GM12878 (cell line): ENCODE results near the gene GPSM3. TPM values are rescaled to one million over a fixed set of nuclear protein-coding genes. Genes with fewer than 3 reads are reported as not detected.
"Not testable (repeated sequence)": the region's sequence is repeated elsewhere in the genome, so short reads cannot be mapped to it uniquely, and the experiment has no call there.

Experiments used
- ATAC-seq: fragments of 200-7000 bp; cut with Tn5 transposase; 3 replicates; pipeline ENCODE4 v1.9.1; 2020; ENCODE audit warnings: mild to moderate bottlenecking, moderate library complexity
- BruUV-seq: library from RNA; stranded (reverse); fragments of 400-500 nt; replicated peaks from 2 replicates; lab custom pipeline; 2021; lab: Mats Ljungman, UMichigan
- CTCF ChIA-PET: fragments of 300-600 bp; sonication (Branson Sonifier 250); formaldehyde crosslinking; extraction: SDS; loops from one replicate; lab custom pipeline; 2021; ENCODE audit warnings: inconsistent platforms; lab: Yijun Ruan, JAX
- POLR2A ChIA-PET: fragments of 350-600 bp; formaldehyde crosslinking; extraction: SDS; loops from one replicate; lab custom pipeline; 2021; ENCODE audit warnings: inconsistent platforms; lab: Charles Lee
- RAD21 ChIA-PET: fragments of 300-600 bp; sonication (Branson Sonifier 250); formaldehyde crosslinking; loops from one replicate; lab custom pipeline; 2023; ENCODE audit warnings: antibody characterized with exemption; ENCODE audit not compliant: unreplicated experiment; lab: Charles Lee
- SMC1A ChIA-PET: fragments of 300-600 bp; sonication (Branson Sonifier 250); formaldehyde crosslinking; loops from one replicate; lab custom pipeline; 2023; ENCODE audit not compliant: unreplicated experiment, uncharacterized antibody; lab: Charles Lee
- DNase-seq: peaks from one replicate; pipeline ENCODE4 v3.0.0-alpha.2; 2011; ENCODE audit warnings: low read depth, low spot score
- FAIRE-seq: peaks from 3 replicates; lab custom pipeline; 2011; peaks lifted over from hg19 to GRCh38; lab: Jason Lieb, UNC
- H2AFZ ChIP-seq: 2 replicates; pipeline ENCODE4 v1.6.0; 2011; ENCODE audit warnings: low read depth, low read length, control low read depth; ENCODE audit not compliant: control insufficient read depth
- H3K27ac ChIP-seq: 2 replicates; pipeline ENCODE4 v1.5.1; 2011; ENCODE audit warnings: control low read depth; ENCODE audit not compliant: control insufficient read depth, insufficient read depth
- H3K27me3 ChIP-seq, 2 experiments: replicated peaks in 1 of 2; 2 replicates each; pipeline versions ENCODE4 v1.6.0 to v1.6.1; 2011; ENCODE audit warnings: low read length in 1 of 2; ENCODE audit not compliant: control insufficient read depth in 2 of 2, insufficient read depth in 2 of 2
- H3K36me3 ChIP-seq, 2 experiments: 2 replicates each; pipeline ENCODE4 v1.5.1; 2011; ENCODE audit warnings: low read length in 1 of 2; ENCODE audit not compliant: control insufficient read depth in 2 of 2, insufficient read depth in 2 of 2
- H3K4me1 ChIP-seq: 2 replicates; pipeline ENCODE4 v1.6.1; 2011; ENCODE audit warnings: mild to moderate bottlenecking, low read length, moderate library complexity, mixed read lengths; ENCODE audit not compliant: control insufficient read depth, insufficient read depth
- H3K4me2 ChIP-seq: 2 replicates; pipeline ENCODE4 v1.6.0; 2011; ENCODE audit warnings: control low read depth; ENCODE audit not compliant: control insufficient read depth, insufficient read depth
- H3K4me3 ChIP-seq: fragments of 200-600 bp; sonication (generic); 2 replicates; pipeline ENCODE4 v1.5.1; 2016
- H3K79me2 ChIP-seq: 2 replicates; pipeline ENCODE4 v1.6.0; 2011; ENCODE audit warnings: low read length; ENCODE audit not compliant: control insufficient read depth, insufficient read depth
- H3K9ac ChIP-seq: 2 replicates; pipeline ENCODE4 v1.8.0; 2011; ENCODE audit warnings: low read length, control low read depth, mixed read lengths; ENCODE audit not compliant: control insufficient read depth, insufficient read depth
- H3K9me3 ChIP-seq: replicated peaks from 3 replicates; pipeline ENCODE4 v1.5.1; 2011; ENCODE audit warnings: mild to moderate bottlenecking, low read length; ENCODE audit not compliant: control insufficient read depth, insufficient read depth
- H4K20me1 ChIP-seq: 2 replicates; pipeline ENCODE4 v1.6.0; 2011; ENCODE audit not compliant: control insufficient read depth, insufficient read depth
- WGBS: methylation state at CpG from one replicate; pipeline ENCODE4 v1.1.6; 2016; ENCODE audit warnings: low lambda C conversion rate; ENCODE audit not compliant: insufficient replicate concordance, insufficient coverage; ENCODE audit errors: missing lambda C conversion rate; 5-methylcytosine and 5-hydroxymethylcytosine counted together
- in situ Hi-C: fragments of 300-500 bp; cut with MboI; formaldehyde crosslinking; loops from 9 replicates; pipeline ENCODE4 v1.14.3; 2018; ENCODE audit warnings: mixed read lengths
- intact Hi-C: fragments of 100-400 bp; cut with micrococcal nuclease; formaldehyde crosslinking; loops from one replicate; pipeline ENCODE4 v1.14.2; 2022; ENCODE audit not compliant: unreplicated experiment
- polyA plus RNA-seq, 11 experiments: library from polyadenylated mRNA; depleted of rRNA in 4 of 11; unstranded in 6 of 11; stranded (reverse) in 5 of 11; fragments of >200 nt; fragmentation: Nextera tagmentation in 4 of 11; fragmentation: Illumina TruSeq in 1 of 11; extraction: Ambion mirVana in 4 of 11; extraction: Trizol in 1 of 11; gene quantifications; 1 replicate in 1 of 11; 2 replicates in 10 of 11; pipeline versions ENCODE4 v1.2.1 to v1.2.3, GENCODE V29; 2011 to 2016; ENCODE audit warnings: inconsistent platforms in 2 of 11, missing spikeins in 2 of 11, low read depth in 1 of 11
- total RNA-seq, 4 experiments: library from RNA; depleted of rRNA in 3 of 4; stranded (reverse); fragments of >200 nt in 3 of 4; fragmentation: Illumina TruSeq in 1 of 4; extraction: Trizol in 1 of 4; gene quantifications; 2 replicates each; pipeline versions ENCODE4 v1.2.1 to v1.2.3, GENCODE V29; 2013 to 2021
- TF ChIP-seq, protein P1 (sequence below): fragments of 450-650 bp; formaldehyde crosslinking; IDR thresholded peaks from 2 replicates; pipeline ENCODE4 v1.5.0; 2022; ENCODE audit warnings: mild to moderate bottlenecking, missing genetic modification characterization

GPSM3 gene
- total and polyA plus RNA-seq, 10 of the 15 experiments (the other 5 are each of a cell fraction or from before 2014, with no cell fraction given), result 22.0 to 137 (median 113) TPM

DNA sequence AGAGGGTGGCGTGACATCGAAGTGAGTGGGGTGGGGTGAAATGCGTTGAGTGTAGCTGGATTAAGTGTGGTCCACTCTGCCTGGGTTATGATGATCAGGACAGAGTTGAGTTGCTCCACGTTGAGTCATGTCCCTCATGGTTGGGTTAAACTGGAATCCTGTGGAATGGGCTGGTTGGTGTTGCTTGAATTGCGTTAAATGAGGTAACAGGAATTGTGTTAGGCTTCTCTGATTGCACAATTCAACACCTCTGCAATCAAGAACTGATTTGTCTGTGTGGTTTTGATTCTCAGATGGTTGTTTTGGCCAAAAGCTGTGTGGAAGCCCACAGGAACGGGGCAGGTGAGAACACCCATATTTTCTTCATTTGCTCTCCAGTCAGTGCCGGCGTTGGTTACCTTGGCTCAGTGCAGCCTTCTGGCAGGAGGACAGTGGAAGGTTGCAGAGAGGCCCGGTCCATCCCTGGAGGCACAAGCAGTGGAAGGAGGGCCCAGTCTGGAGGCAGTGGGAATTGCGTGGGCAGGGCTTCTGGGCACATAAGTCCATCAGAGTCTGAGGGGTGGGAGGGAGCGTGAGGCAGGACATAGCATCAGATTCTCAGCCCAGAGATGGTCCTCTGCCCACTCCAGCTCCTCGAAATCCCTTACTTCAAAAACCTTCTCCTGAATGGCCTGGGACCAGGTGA is 19.8 kb upstream of the GPSM3 start (continued):
- TF ChIP-seq, protein P1, sequence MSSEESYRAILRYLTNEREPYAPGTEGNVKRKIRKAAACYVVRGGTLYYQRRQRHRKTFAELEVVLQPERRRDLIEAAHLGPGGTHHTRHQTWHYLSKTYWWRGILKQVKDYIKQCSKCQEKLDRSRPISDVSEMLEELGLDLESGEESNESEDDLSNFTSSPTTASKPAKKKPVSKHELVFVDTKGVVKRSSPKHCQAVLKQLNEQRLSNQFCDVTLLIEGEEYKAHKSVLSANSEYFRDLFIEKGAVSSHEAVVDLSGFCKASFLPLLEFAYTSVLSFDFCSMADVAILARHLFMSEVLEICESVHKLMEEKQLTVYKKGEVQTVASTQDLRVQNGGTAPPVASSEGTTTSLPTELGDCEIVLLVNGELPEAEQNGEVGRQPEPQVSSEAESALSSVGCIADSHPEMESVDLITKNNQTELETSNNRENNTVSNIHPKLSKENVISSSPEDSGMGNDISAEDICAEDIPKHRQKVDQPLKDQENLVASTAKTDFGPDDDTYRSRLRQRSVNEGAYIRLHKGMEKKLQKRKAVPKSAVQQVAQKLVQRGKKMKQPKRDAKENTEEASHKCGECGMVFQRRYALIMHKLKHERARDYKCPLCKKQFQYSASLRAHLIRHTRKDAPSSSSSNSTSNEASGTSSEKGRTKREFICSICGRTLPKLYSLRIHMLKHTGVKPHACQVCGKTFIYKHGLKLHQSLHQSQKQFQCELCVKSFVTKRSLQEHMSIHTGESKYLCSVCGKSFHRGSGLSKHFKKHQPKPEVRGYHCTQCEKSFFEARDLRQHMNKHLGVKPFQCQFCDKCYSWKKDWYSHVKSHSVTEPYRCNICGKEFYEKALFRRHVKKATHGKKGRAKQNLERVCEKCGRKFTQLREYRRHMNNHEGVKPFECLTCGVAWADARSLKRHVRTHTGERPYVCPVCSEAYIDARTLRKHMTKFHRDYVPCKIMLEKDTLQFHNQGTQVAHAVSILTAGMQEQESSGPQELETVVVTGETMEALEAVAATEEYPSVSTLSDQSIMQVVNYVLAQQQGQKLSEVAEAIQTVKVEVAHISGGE (CRISPR knock-in tag), result no peak

GRCh38 chr6:32211432-32211831 is 19.0 kb upstream of the GPSM3 start:
- H3K9ac ChIP-seq, intact Hi-C loops, H3K4me1 ChIP-seq, DNase-seq, H3K9me3 ChIP-seq, H3K27ac ChIP-seq, POLR2A ChIA-PET, ATAC-seq, in situ Hi-C loops, FAIRE-seq, BruUV-seq, RAD21 ChIA-PET, H2AFZ ChIP-seq, H3K27me3 ChIP-seq, H3K4me3 ChIP-seq, SMC1A ChIA-PET, H3K79me2 ChIP-seq, H4K20me1 ChIP-seq, H3K36me3 ChIP-seq, H3K4me2 ChIP-seq: not testable (repeated sequence)
- CTCF ChIA-PET, result interaction anchor here (0.7 kb wide), 1 partner anchor 489 kb away, joined by 3 read pairs; no protein-coding TSS in a partner anchor
- WGBS, result 30% methylated on average over 4 of the region's 4 CpGs
